ENCODE results near the gene ARMH3.

Gene ARMH3

DNA sequence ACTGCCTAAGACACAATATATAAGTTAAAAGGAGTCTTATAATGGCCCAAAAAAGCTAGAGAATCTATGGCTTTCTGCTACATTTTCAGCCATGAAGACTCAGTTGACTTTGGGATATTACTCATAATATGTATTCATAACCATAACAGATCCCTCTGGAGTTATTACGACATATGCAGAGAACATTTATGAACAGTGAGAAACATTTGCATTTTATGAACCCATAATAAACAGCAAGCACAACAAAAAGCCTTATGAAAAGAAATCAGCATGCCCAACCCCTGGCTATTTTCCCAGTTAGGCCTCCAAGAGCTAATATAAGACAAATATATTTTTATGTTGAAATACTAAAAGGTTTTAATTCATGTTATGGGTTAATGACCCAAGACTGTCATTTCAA lies 52.4 kb downstream of the ARMH3 start:
- Histone ChIP-seq H3K4me3 (no peak overlapping the region), H3K27ac (no peak overlapping the region)
- TF ChIP-seq CTCF (IDR thresholded peaks at IDR 0.05): no peak
- no peak for DNase-seq (ENCODE audit: low spot score)

DNA sequence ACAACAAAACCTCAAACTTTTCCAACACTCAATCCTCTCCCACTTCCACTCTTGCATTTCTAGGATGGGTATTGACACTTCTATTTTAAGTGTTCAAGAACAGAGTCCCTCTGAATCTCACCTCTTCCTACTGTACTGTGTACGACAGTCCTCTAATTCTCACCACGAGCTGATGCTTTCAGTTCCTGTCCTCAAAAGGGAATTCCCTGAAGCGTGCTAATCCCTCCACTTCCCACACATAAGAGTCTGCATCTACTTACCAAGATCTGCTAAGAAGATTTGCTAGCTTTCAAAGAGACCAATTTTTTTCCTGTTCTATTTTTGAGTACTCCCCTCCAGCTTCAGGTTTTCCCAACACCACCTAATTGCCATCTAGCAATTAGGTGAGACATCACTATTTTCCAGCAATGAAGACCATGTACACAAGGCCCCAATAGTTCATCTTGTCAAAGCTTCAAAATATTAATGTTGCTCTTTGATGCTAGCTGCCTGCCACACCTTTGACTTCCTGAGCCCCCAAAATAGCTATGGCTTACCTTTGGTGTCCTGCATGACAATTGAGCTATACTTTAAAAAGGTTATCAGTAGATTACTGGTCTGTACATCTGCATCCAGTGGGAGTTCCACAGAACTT lies 54.4 kb downstream of the ARMH3 start:
- Histone ChIP-seq H3K27ac (no peak overlapping the region), H3K4me3 (no peak overlapping the region)
- no peak for TF ChIP-seq CTCF (IDR thresholded peaks at IDR 0.05)
- no peak for DNase-seq (ENCODE audit: low spot score)

- Histone ChIP-seq H3K27ac (no peak overlapping the region), H3K4me3 (no peak overlapping the region)
- no peak for TF ChIP-seq CTCF (IDR thresholded peaks at IDR 0.05)
- no peak for DNase-seq (ENCODE audit: low spot score)
These were observed 58.2 kb downstream of the ARMH3 start for GRCh38 chr10:101997803-101998202.

GRCh38 chr10:101995451-101996063 lies 60.4 kb downstream of the ARMH3 start:
- no peak for DNase-seq (ENCODE audit: low spot score)
- no peak overlapping the region for H3K27ac ChIP-seq

DNA sequence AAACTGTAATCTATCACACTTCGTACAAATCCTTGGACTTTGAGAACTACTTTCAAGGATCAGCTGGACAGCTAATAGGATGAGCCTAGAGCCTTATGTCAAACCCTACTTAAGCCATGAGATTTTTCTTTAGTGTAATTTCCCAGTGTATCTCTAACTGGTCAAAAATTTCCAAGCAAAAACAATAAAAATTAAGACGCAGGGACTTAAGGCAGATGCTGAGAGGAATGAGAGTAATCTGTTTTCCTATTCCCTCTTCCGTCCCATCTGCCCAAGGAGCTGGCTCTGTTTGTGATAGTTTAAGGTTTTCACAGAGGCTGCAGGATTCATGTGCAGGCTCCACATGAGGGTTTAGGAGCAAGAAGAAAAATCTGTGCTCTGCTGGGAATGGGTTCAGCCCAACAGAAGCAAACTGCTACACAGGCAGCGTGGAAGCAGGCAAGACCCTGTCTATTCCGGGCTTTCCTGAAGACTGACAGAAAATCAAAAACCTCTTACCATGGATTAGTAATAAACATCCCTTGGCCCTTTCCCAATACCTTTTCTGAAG lies 62.2 kb downstream of the ARMH3 start:
- no peak overlapping the region for H3K27ac ChIP-seq

More at GRCh38 chr10:101995451-101996063, 60.4 kb downstream of the ARMH3 start:
- no peak for TF ChIP-seq CTCF (IDR thresholded peaks at IDR 0.05)
- H3K4me3 ChIP-seq: no peak overlapping the region

DNA sequence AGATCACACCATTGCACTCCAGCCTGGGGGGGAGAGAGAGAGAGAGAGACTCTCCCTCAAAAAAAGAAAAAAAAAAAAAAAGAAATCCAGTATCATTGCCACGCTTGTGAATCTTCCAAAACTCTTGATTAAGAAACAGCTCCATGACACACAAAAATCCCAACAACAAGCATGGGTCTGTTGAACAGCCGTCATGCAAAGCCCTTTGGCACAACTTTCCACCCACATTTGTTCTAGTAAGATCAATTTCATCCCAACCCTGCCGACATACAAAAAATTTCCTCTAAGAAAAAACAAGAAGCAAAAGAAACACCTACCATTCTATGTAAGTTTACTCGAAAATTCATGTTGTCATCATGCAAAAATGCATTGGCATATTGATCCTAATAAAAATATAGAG lies 62.8 kb downstream of the ARMH3 start:
- no peak overlapping the region for H3K27ac ChIP-seq
- TF ChIP-seq CTCF (IDR thresholded peaks at IDR 0.05): no peak
- no peak for DNase-seq (ENCODE audit: low spot score)
- H3K4me3 ChIP-seq: no peak overlapping the region

More for the DNA sequence above, 62.2 kb downstream of the ARMH3 start:
- DNase-seq (ENCODE audit: low spot score): no peak
- no peak for TF ChIP-seq CTCF (IDR thresholded peaks at IDR 0.05)
- no peak overlapping the region for H3K4me3 ChIP-seq

DNA sequence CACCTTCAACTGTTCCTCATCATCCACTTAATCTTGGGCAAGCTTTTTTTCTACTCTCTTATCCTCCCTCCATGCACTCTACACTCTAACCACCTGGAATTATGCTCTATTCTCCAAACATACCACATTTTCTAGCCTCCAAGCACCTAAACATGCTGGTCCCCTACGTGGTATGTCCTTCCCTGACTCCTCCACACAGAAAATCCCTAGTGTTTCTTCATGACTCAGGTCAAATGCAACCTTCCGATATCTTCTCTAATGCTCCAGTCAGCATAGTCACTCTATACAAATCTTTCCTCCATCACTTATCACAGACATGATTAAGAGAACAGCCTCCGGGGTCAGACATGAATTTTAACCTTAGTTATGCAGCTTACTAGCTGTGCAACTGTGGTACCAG lies 68.8 kb downstream of the ARMH3 start:
- no peak for TF ChIP-seq CTCF (IDR thresholded peaks at IDR 0.05)
- no peak overlapping the region for H3K4me3 ChIP-seq
- H3K27ac ChIP-seq: no peak overlapping the region
- DNase-seq (ENCODE audit: low spot score): no peak
